ENCODE measurements around the gene NKAP. TPM values are rescaled to one million over a fixed set of nuclear protein-coding genes. Genes with fewer than 3 reads are reported as not detected.
A peak's percentile ranks its signal among the peaks of the same experiment; 100 is the strongest.

The NKAP gene
- total and polyA plus RNA-seq, 9 of the 15 experiments (the other 6 are each of a cell fraction or from before 2014, with no cell fraction given), result 3.1 to 8.3 (median 7.0) TPM

- TF ChIP-seq AFF1 (IDR thresholded peaks at IDR 0.05; ENCODE audit: low read depth in 1 of 2, partially characterized antibody in 2 of 2) (no peak), NCOA6 (IDR thresholded peaks at IDR 0.05) (no peak), BRD9 (IDR thresholded peaks at IDR 0.05; ENCODE audit: low read depth, partially characterized antibody) (peak; percentile 32), DNMT1 (IDR thresholded peaks at IDR 0.05) (no peak), BDP1 (IDR thresholded peaks at IDR 0.05; ENCODE audit: insufficient read depth, insufficient read length) (no peak), EP400 (IDR thresholded peaks at IDR 0.05) (no peak), SMARCA5 (IDR thresholded peaks at IDR 0.05) (peak; percentile 48; the same call in 1 of the 2 replicates), MEIS2 (IDR thresholded peaks at IDR 0.05; ENCODE audit: partially characterized antibody) (no peak), DDX20 (tag; IDR thresholded peaks at IDR 0.05; ENCODE audit: low read depth) (no peak), ZNF121 (CRISPR knock-in tag; conservative IDR thresholded peaks at IDR 0.05) (no peak), HNRNPLL (IDR thresholded peaks at IDR 0.05; ENCODE audit: low read depth, low read length, poor library complexity, severe bottlenecking) (no peak), POLR2AphosphoS5 (IDR thresholded peaks at IDR 0.05; ENCODE audit: control insufficient read depth, insufficient read depth, low read depth, low read length) (no peak), TEAD1 (CRISPR knock-in tag; IDR thresholded peaks at IDR 0.05) (no peak), KDM1A (IDR thresholded peaks at IDR 0.05) (peak; percentile 33 to 46; a peak in 2 of 4 replicates), ZNF644 (tag; IDR thresholded peaks at IDR 0.05; ENCODE audit: low read depth) (no peak), ADNP (tag; IDR thresholded peaks at IDR 0.05) (peak; percentile 60; the same call in 1 of the 2 replicates), ZFP91 (CRISPR knock-in tag; IDR thresholded peaks at IDR 0.05) (no peak), SMARCC2 (IDR thresholded peaks at IDR 0.05; ENCODE audit: low read depth) (no peak), NELFE (IDR thresholded peaks at IDR 0.05; ENCODE audit: insufficient read depth, insufficient read length) (no peak), PRDM10 (IDR thresholded peaks at IDR 0.05; ENCODE audit: partially characterized antibody) (no peak), ZBED1 (IDR thresholded peaks at IDR 0.05) (no peak), RB1 (IDR thresholded peaks at IDR 0.05; ENCODE audit: low read depth) (no peak)
These were observed 2.2 kb downstream of the NKAP start (continued) for GRCh38 chrX:119941336-119941735.
